ENCODE measurements around the gene BGLAP. TPM values are rescaled to one million over a fixed set of nuclear protein-coding genes. Genes with fewer than 3 reads are reported as not detected.

BGLAP gene
- polyA plus RNA-seq, 1 donor (not counting 4 experiments of a cell fraction or from before 2014, with no cell fraction given): 0.12 TPM

DNA sequence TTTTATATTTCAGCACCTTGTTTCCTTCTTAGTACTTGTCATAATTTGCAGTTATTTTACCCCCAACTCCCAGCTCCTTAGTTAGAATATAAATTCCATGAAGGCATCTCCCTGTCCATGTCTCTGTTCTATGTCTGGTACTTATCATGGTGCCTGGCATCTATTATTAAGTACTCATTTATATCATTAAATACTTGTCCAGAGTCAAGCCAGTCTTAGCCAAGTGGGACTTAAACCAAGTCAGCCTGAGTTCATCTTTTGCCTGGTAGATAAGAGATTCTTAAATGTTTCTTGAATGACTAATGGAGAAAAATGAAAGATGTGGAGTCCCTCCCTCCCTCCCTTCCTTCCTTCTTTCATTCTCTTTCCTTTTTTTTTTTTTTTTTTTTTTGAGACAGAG lies 38.7 kb upstream of the BGLAP start:
- dilution Hi-C loops (cut with MboI; ENCODE audit: extremely low pct_ligation_motif_present, low sequenced_read_pairs): no loop called here
- no peak for TF ChIP-seq EZH2 (IDR thresholded peaks at IDR 0.05; ENCODE audit: low read length)
- TF ChIP-seq, protein P1, sequence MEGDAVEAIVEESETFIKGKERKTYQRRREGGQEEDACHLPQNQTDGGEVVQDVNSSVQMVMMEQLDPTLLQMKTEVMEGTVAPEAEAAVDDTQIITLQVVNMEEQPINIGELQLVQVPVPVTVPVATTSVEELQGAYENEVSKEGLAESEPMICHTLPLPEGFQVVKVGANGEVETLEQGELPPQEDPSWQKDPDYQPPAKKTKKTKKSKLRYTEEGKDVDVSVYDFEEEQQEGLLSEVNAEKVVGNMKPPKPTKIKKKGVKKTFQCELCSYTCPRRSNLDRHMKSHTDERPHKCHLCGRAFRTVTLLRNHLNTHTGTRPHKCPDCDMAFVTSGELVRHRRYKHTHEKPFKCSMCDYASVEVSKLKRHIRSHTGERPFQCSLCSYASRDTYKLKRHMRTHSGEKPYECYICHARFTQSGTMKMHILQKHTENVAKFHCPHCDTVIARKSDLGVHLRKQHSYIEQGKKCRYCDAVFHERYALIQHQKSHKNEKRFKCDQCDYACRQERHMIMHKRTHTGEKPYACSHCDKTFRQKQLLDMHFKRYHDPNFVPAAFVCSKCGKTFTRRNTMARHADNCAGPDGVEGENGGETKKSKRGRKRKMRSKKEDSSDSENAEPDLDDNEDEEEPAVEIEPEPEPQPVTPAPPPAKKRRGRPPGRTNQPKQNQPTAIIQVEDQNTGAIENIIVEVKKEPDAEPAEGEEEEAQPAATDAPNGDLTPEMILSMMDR (optimal IDR thresholded peaks at IDR 0.05 in 1 of 3, IDR thresholded peaks at IDR 0.05 in 1 of 3, conservative IDR thresholded peaks at IDR 0.05 in 1 of 3; ENCODE audit: extremely low read depth in 1 of 3, insufficient read depth in 2 of 3, low read length in 3 of 3): no peak
- H4K20me1 ChIP-seq (ENCODE audit: control insufficient read depth, extremely low read depth, insufficient read depth, low read length): no peaks in the 10 kb centered on the region
- H3K27ac ChIP-seq (ENCODE audit: control insufficient read depth, insufficient read depth, low read length): no peak overlapping the region
- H3K4me1 ChIP-seq (ENCODE audit: control insufficient read depth, extremely low read depth, insufficient read depth, low read length): peaks cover 8% of the 10 kb centered on the region
- no peak overlapping the region for H3K9ac ChIP-seq (ENCODE audit: control insufficient read depth, extremely low read depth, insufficient read depth, low read length)
- H3K27me3 ChIP-seq (ENCODE audit: control insufficient read depth, extremely low read depth, insufficient read depth, low read length): no peaks in the 10 kb centered on the region
- no peak overlapping the region for H3K4me3 ChIP-seq (ENCODE audit: control insufficient read depth in 2 of 3, extremely low read depth in 1 of 3, insufficient read depth in 2 of 3, low read depth in 1 of 3, low read length in 3 of 3)
- H3K9me1 ChIP-seq (ENCODE audit: control insufficient read depth, extremely low read depth, insufficient read depth, low read length): peaks cover 2% of the 10 kb centered on the region
- DNase-seq (ENCODE audit: low read depth, low spot score) (no peak), FAIRE-seq (no peak)
- peaks cover 40% of the 10 kb centered on the region for H3K79me2 ChIP-seq (ENCODE audit: control insufficient read depth, insufficient read depth, low read length)
- H2AFZ ChIP-seq (ENCODE audit: control insufficient read depth, low read length): no peak overlapping the region
- peaks cover 17 to 29% of the 10 kb centered on the region in 2 experiments for H3K36me3 ChIP-seq (ENCODE audit: control insufficient read depth in 2 of 2, extremely low read depth in 1 of 2, insufficient read depth in 2 of 2, low read length in 2 of 2)
- peak overlapping the region; percentile 41 for H3K4me2 ChIP-seq (ENCODE audit: control insufficient read depth, extremely low read depth, insufficient read depth, low read depth, low read length)
- no peaks in the 10 kb centered on the region for H3K9me3 ChIP-seq (ENCODE audit: control insufficient read depth, low read depth, low read length)

DNA sequence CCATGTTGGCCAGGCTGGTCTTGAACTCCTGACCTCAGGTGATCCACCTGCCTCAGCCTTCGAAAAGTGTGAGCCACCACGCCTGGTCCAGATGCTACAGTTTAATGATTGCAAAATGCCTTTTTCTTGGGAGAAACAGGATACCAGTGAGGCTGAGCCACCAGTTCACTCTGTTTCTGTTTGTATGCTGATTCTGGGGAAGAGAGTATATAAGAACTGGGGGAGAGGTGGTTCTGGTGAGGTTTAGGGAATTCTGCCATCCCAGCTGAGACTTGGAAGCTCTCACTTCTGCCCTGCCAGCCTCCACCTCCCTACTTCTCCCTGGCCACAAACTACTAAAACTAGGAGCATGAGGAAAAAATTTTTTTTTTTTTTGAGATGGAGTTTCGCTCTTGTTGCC lies 37.3 kb upstream of the BGLAP start:
- FAIRE-seq (no peak), DNase-seq (ENCODE audit: low read depth, low spot score) (no peak)
- Histone ChIP-seq H3K27ac (ENCODE audit: control insufficient read depth, insufficient read depth, low read length) (no peak overlapping the region), H3K79me2 (ENCODE audit: control insufficient read depth, insufficient read depth, low read length) (peaks cover 27% of the 10 kb centered on the region), H2AFZ (ENCODE audit: control insufficient read depth, low read length) (no peak overlapping the region), H3K36me3 (ENCODE audit: control insufficient read depth in 2 of 2, extremely low read depth in 1 of 2, insufficient read depth in 2 of 2, low read length in 2 of 2) (peaks cover 12 to 26% of the 10 kb centered on the region in 2 experiments), H3K4me2 (ENCODE audit: control insufficient read depth, extremely low read depth, insufficient read depth, low read depth, low read length) (no peak overlapping the region), H4K20me1 (ENCODE audit: control insufficient read depth, extremely low read depth, insufficient read depth, low read length) (no peaks in the 10 kb centered on the region), H3K9me3 (ENCODE audit: control insufficient read depth, low read depth, low read length) (no peaks in the 10 kb centered on the region), H3K27me3 (ENCODE audit: control insufficient read depth, extremely low read depth, insufficient read depth, low read length) (no peaks in the 10 kb centered on the region), H3K9ac (ENCODE audit: control insufficient read depth, extremely low read depth, insufficient read depth, low read length) (no peak overlapping the region), H3K4me1 (ENCODE audit: control insufficient read depth, extremely low read depth, insufficient read depth, low read length) (peaks cover 8% of the 10 kb centered on the region), H3K9me1 (ENCODE audit: control insufficient read depth, extremely low read depth, insufficient read depth, low read length) (peaks cover 2% of the 10 kb centered on the region), H3K4me3 (ENCODE audit: control insufficient read depth in 2 of 3, extremely low read depth in 1 of 3, insufficient read depth in 2 of 3, low read depth in 1 of 3, low read length in 3 of 3) (no peak overlapping the region)
- dilution Hi-C loops (cut with MboI; ENCODE audit: extremely low pct_ligation_motif_present, low sequenced_read_pairs): no loop called here
- no peak for TF ChIP-seq EZH2 (IDR thresholded peaks at IDR 0.05; ENCODE audit: low read length)
- TF ChIP-seq, protein P1 (optimal IDR thresholded peaks at IDR 0.05 in 1 of 3, IDR thresholded peaks at IDR 0.05 in 1 of 3, conservative IDR thresholded peaks at IDR 0.05 in 1 of 3; ENCODE audit: extremely low read depth in 1 of 3, insufficient read depth in 2 of 3, low read length in 3 of 3): no peak

Measured in keratinocyte (primary cell).